Panc1 (cell line): ENCODE measurements around the gene VPS13A. TPM values are rescaled to one million over a fixed set of nuclear protein-coding genes. Genes with fewer than 3 reads are reported as not detected.

ENCODE experiments used
- ATAC-seq: fragments of 200-7000 bp; cut with Tn5 transposase; 2 replicates; pipeline ENCODE4 v1.9.1; 2020; ENCODE audit warnings: mild to moderate bottlenecking, moderate library complexity
- BruUV-seq: library from RNA; stranded (reverse); fragments of 400-500 nt; replicated peaks from 2 replicates; lab custom pipeline; 2021; lab: Mats Ljungman, UMichigan
- CTCF ChIA-PET: fragments of 300-600 bp; sonication (Branson Sonifier 250); formaldehyde crosslinking; loops from one replicate; lab custom pipeline; 2022; ENCODE audit warnings: antibody characterized with exemption; lab: Charles Lee
- POLR2A ChIA-PET: fragments of 300-600 bp; sonication (Branson Sonifier 250); formaldehyde crosslinking; loops from one replicate; lab custom pipeline; 2022; ENCODE audit warnings: antibody characterized with exemption; lab: Charles Lee
- DNase-seq: peaks from one replicate; pipeline ENCODE4 v3.0.0-alpha.2; 2010; ENCODE audit warnings: low read depth, low spot score
- H3K27ac ChIP-seq: 2 replicates; pipeline ENCODE4 v1.5.1; 2011; ENCODE audit warnings: mild to moderate bottlenecking, low read length, inconsistent platforms
- H3K27me3 ChIP-seq: fragments of 200-500 bp; sonication (Bioruptor generic); 2 replicates; pipeline ENCODE4 v1.6.0; 2014; ENCODE audit warnings: low read length, inconsistent platforms; ENCODE audit not compliant: control insufficient read depth, insufficient read depth
- H3K36me3 ChIP-seq: fragments of 200-500 bp; sonication (Bioruptor generic); 2 replicates; pipeline ENCODE4 v1.5.1; 2014; ENCODE audit warnings: inconsistent platforms, mild to moderate bottlenecking, low read length, moderate library complexity; ENCODE audit not compliant: control insufficient read depth, insufficient read depth
- H3K4me1 ChIP-seq: 2 replicates; pipeline ENCODE4 v1.5.1; 2011; ENCODE audit warnings: inconsistent platforms, mild to moderate bottlenecking, low read length, moderate library complexity; ENCODE audit not compliant: control insufficient read depth, insufficient read depth
- H3K4me3 ChIP-seq, 2 experiments: 2 replicates each; pipeline ENCODE4 v1.5.1; 2011 to 2012; ENCODE audit warnings: low read depth in 2 of 2, low read length in 2 of 2, mild to moderate bottlenecking in 2 of 2, inconsistent platforms in 1 of 2, moderate library complexity in 1 of 2
- H3K9me3 ChIP-seq: fragments of 200-500 bp; sonication (Bioruptor generic); 2 replicates; pipeline ENCODE4 v1.5.1; 2014; ENCODE audit warnings: low read depth, mild to moderate bottlenecking, inconsistent platforms, low read length, moderate library complexity; ENCODE audit not compliant: control insufficient read depth, insufficient read depth
- CTCF ChIP-seq: fragments of 450-650 bp; IDR thresholded peaks from 2 replicates; pipeline ENCODE4 v1.5.1; 2017; ENCODE audit warnings: mild to moderate bottlenecking
- POLR2AphosphoS5 ChIP-seq: IDR thresholded peaks from 2 replicates; pipeline ENCODE4 v1.6.1; 2012; ENCODE audit warnings: mild to moderate bottlenecking, low read depth, low read length, moderate library complexity
- REST ChIP-seq, 2 experiments: IDR thresholded peaks; 2 replicates each; pipeline ENCODE4 v1.6.1; 2011 to 2012; ENCODE audit warnings: low read depth in 2 of 2, control low read depth in 1 of 2, low read length in 1 of 2, mild to moderate bottlenecking in 1 of 2, moderate library complexity in 1 of 2; ENCODE audit not compliant: insufficient read depth in 1 of 2
- SIN3A ChIP-seq: IDR thresholded peaks from 2 replicates; pipeline ENCODE4 v1.6.1; 2012; ENCODE audit warnings: low read depth, mild to moderate bottlenecking, low read length, moderate library complexity, borderline replicate concordance; ENCODE audit not compliant: insufficient read depth
- TCF7L2 ChIP-seq: IDR thresholded peaks from 2 replicates; pipeline ENCODE4 v1.6.1; 2011; ENCODE audit warnings: mild to moderate bottlenecking, low read depth, low read length, inconsistent platforms
- in situ Hi-C: cut with HindIII; loops from 2 replicates; pipeline ENCODE4 v1.10.0; 2016; ENCODE audit warnings: low sequenced_read_pairs, low pct_unique_long_range_greater_than_20kb
- intact Hi-C: fragments of 100-400 bp; cut with micrococcal nuclease; formaldehyde crosslinking; loops from one replicate; pipeline ENCODE4 v1.10.0; 2022; ENCODE audit not compliant: unreplicated experiment
- total RNA-seq: library from RNA; stranded (reverse); gene quantifications from one replicate; pipeline ENCODE4 v1.2.1, GENCODE V29; 2021; ENCODE audit not compliant: unreplicated experiment

Gene VPS13A
- total RNA-seq, 1 experiment from 2014 or later: 26.1 TPM

- TF ChIP-seq CTCF (no peak), TCF7L2 (no peak), POLR2AphosphoS5 (no peak), SIN3A (no peak), REST (IDR thresholded peaks at IDR 0.05; ENCODE audit: insufficient read depth in 1 of 2, low read depth in 2 of 2, low read length in 1 of 2) (no peak)
- DNase-seq: no peak
- ChIA-PET POLR2A (no interaction called here), CTCF (no interaction called here)
- H3K4me1 ChIP-seq: no peaks in the 10 kb centered on the region
- no peak overlapping the region for H3K27ac ChIP-seq
- no peaks in the 10 kb centered on the region for H3K9me3 ChIP-seq
- no peak for ATAC-seq
- in situ Hi-C loops (no loop called here), intact Hi-C loops (no loop called here)
- BruUV-seq: no TSS peak
- H3K27me3 ChIP-seq: no peaks in the 10 kb centered on the region
- H3K36me3 ChIP-seq: no peaks in the 10 kb centered on the region; the same call in 1 of the 2 replicates
- H3K4me3 ChIP-seq: no peak overlapping the region
Measured at GRCh38 chr9:77237896-77238295, 60.6 kb downstream of the VPS13A start.

- H3K27me3 ChIP-seq: no peaks in the 10 kb centered on the region
- H3K36me3 ChIP-seq: no peaks in the 10 kb centered on the region
- no peak for TF ChIP-seq SIN3A
- TF ChIP-seq REST (IDR thresholded peaks at IDR 0.05; ENCODE audit: insufficient read depth in 1 of 2, low read depth in 2 of 2, low read length in 1 of 2): no peak
- TF ChIP-seq TCF7L2: no peak
- no peak for TF ChIP-seq CTCF
- no peak for TF ChIP-seq POLR2AphosphoS5
- intact Hi-C loops: no loop called here
- H3K4me1 ChIP-seq: no peaks in the 10 kb centered on the region
- no peak overlapping the region for H3K27ac ChIP-seq
- no peak for DNase-seq
- POLR2A ChIA-PET: no interaction called here
- in situ Hi-C loops: no loop called here
- no TSS peak for BruUV-seq
- H3K9me3 ChIP-seq: no peaks in the 10 kb centered on the region
- no peak for ATAC-seq
- H3K4me3 ChIP-seq: no peak overlapping the region
- CTCF ChIA-PET: no interaction called here
Measured at GRCh38 chr9:77251050-77251449, 73.7 kb downstream of the VPS13A start.
